Measurements from ENCODE around the gene SLC6A18. TPM values are rescaled to one million over a fixed set of nuclear protein-coding genes. Genes with fewer than 3 reads are reported as not detected.

The SLC6A18 gene
- total RNA-seq, 1 donor from 2014 or later, result not detected

GRCh38 chr5:1230551-1230950 is 5.4 kb downstream of the SLC6A18 start:
- DNase-seq (ENCODE audit: extremely low spot score in 2 of 2), result no peak
- Histone ChIP-seq H3K36me3 (no peaks in the 10 kb centered on the region), H3K9me3 (no peaks in the 10 kb centered on the region), H3K4me3 (no peak overlapping the region), H3K27ac (no peak overlapping the region), H3K4me1 (no peaks in the 10 kb centered on the region), H3K27me3 (no peaks in the 10 kb centered on the region)
- intact Hi-C loops (cut with DNase I), result no loop called here
- no peak for TF ChIP-seq POLR2AphosphoS5 (IDR thresholded peaks at IDR 0.05; ENCODE audit: insufficient read depth in 1 of 2, low read depth in 1 of 2)
- TF ChIP-seq, protein P1, sequence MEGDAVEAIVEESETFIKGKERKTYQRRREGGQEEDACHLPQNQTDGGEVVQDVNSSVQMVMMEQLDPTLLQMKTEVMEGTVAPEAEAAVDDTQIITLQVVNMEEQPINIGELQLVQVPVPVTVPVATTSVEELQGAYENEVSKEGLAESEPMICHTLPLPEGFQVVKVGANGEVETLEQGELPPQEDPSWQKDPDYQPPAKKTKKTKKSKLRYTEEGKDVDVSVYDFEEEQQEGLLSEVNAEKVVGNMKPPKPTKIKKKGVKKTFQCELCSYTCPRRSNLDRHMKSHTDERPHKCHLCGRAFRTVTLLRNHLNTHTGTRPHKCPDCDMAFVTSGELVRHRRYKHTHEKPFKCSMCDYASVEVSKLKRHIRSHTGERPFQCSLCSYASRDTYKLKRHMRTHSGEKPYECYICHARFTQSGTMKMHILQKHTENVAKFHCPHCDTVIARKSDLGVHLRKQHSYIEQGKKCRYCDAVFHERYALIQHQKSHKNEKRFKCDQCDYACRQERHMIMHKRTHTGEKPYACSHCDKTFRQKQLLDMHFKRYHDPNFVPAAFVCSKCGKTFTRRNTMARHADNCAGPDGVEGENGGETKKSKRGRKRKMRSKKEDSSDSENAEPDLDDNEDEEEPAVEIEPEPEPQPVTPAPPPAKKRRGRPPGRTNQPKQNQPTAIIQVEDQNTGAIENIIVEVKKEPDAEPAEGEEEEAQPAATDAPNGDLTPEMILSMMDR (IDR thresholded peaks at IDR 0.05), result no peak
- TF ChIP-seq POLR2A (IDR thresholded peaks at IDR 0.05), result no peak

GRCh38 chr5:1231354-1231905 is 6.2 kb downstream of the SLC6A18 start:
- H3K36me3 ChIP-seq, result no peaks in the 10 kb centered on the region
- intact Hi-C loops (cut with DNase I), result no loop called here
- H3K4me3 ChIP-seq, result no peak overlapping the region
- no peak for DNase-seq (ENCODE audit: extremely low spot score in 2 of 2)
- TF ChIP-seq POLR2A (IDR thresholded peaks at IDR 0.05), result no peak
- TF ChIP-seq POLR2AphosphoS5 (IDR thresholded peaks at IDR 0.05; ENCODE audit: insufficient read depth in 1 of 2, low read depth in 1 of 2), result no peak
- TF ChIP-seq, protein P1 (IDR thresholded peaks at IDR 0.05), result no peak
- H3K4me1 ChIP-seq, result no peaks in the 10 kb centered on the region
- no peaks in the 10 kb centered on the region for H3K9me3 ChIP-seq
- no peaks in the 10 kb centered on the region for H3K27me3 ChIP-seq
- no peak overlapping the region for H3K27ac ChIP-seq

GRCh38 chr5:1232780-1233179 is 7.6 kb downstream of the SLC6A18 start:
- H3K36me3 ChIP-seq, result no peaks in the 10 kb centered on the region
- no peak overlapping the region for H3K4me3 ChIP-seq
- TF ChIP-seq POLR2A (IDR thresholded peaks at IDR 0.05), result no peak
- TF ChIP-seq, protein P1 (IDR thresholded peaks at IDR 0.05), result no peak
- TF ChIP-seq POLR2AphosphoS5 (IDR thresholded peaks at IDR 0.05; ENCODE audit: insufficient read depth in 1 of 2, low read depth in 1 of 2), result no peak
- no peak overlapping the region for H3K27ac ChIP-seq
- intact Hi-C loops (cut with DNase I), result no loop called here
- no peak for DNase-seq (ENCODE audit: extremely low spot score in 2 of 2)
- H3K9me3 ChIP-seq, result no peaks in the 10 kb centered on the region
- H3K27me3 ChIP-seq, result no peaks in the 10 kb centered on the region
- H3K4me1 ChIP-seq, result no peaks in the 10 kb centered on the region

GRCh38 chr5:1235379-1235778 is 10.2 kb downstream of the SLC6A18 start:
- no peaks in the 10 kb centered on the region for H3K4me1 ChIP-seq
- intact Hi-C loops (cut with DNase I), result no loop called here
- no peaks in the 10 kb centered on the region for H3K27me3 ChIP-seq
- no peaks in the 10 kb centered on the region for H3K9me3 ChIP-seq
- DNase-seq (ENCODE audit: extremely low spot score in 2 of 2), result no peak
- H3K36me3 ChIP-seq, result no peaks in the 10 kb centered on the region
- no peak overlapping the region for H3K4me3 ChIP-seq
- no peak for TF ChIP-seq POLR2AphosphoS5 (IDR thresholded peaks at IDR 0.05; ENCODE audit: insufficient read depth in 1 of 2, low read depth in 1 of 2)
- TF ChIP-seq, protein P1 (IDR thresholded peaks at IDR 0.05), result no peak
- TF ChIP-seq POLR2A (IDR thresholded peaks at IDR 0.05), result no peak
- H3K27ac ChIP-seq, result no peak overlapping the region

DNA sequence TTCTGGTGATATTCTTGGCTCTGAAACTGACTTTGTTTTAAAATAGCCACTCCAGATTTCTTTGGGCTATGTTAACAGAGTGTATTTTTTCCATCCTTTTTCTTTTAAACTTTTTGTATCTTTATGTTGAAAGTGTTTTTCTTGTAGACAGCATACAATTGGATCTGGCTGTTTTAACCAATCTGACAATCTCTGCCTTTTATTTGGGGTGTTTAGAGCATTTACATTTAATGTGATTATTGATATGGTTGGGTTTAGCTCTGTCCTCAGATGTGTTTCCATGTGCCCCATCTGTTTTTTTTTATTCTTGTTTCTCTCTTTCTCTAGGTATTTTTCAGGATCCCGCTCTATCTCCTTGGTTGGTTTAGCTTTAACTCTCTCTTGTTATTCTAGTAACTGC is 10.7 kb downstream of the SLC6A18 start:
- TF ChIP-seq POLR2A (IDR thresholded peaks at IDR 0.05) (no peak), POLR2AphosphoS5 (IDR thresholded peaks at IDR 0.05; ENCODE audit: insufficient read depth in 1 of 2, low read depth in 1 of 2) (no peak)
- TF ChIP-seq, protein P1 (IDR thresholded peaks at IDR 0.05), result no peak
- Histone ChIP-seq H3K4me3 (no peak overlapping the region), H3K27ac (no peak overlapping the region), H3K36me3 (no peaks in the 10 kb centered on the region), H3K27me3 (no peaks in the 10 kb centered on the region), H3K4me1 (no peaks in the 10 kb centered on the region), H3K9me3 (no peaks in the 10 kb centered on the region)
- intact Hi-C loops (cut with DNase I), result no loop called here
- no peak for DNase-seq (ENCODE audit: extremely low spot score in 2 of 2)

All from vagina (tissue), 2 donors.